Adrenal gland (tissue), 12 donors: ENCODE results near the gene NAB2. TPM values are rescaled to one million over a fixed set of nuclear protein-coding genes. Genes with fewer than 3 reads are reported as not detected.
A peak's percentile ranks its signal among the peaks of the same experiment; 100 is the strongest.
"Not testable (repeated sequence)": the region's sequence is repeated elsewhere in the genome, so short reads cannot be mapped to it uniquely, and the experiment has no call there.

ENCODE experiments used
- DNase-seq, 7 donors: peaks; one replicate each; pipeline ENCODE4 v3.0.0-alpha.2; 2019 to 2020
- H3K27ac ChIP-seq, 5 donors: fragments of 200-600 bp; sonication (generic) in 4 of 5; 1 replicate in 3 of 5; 2 replicates in 2 of 5; pipeline versions ENCODE4 v1.5.1 to v1.8.0; 2016 to 2020; ENCODE audit warnings: mild to moderate bottlenecking in 1 of 5
- H3K27me3 ChIP-seq: fragments of 200-600 bp; 2 replicates; pipeline ENCODE4 v1.8.0; 2021
- H3K36me3 ChIP-seq, 2 donors: fragments of 200-600 bp; replicated peaks in 1 of 2; 1 replicate in 1 of 2; 2 replicates in 1 of 2; pipeline versions ENCODE4 v1.5.1 to v1.8.0; 2018 to 2022
- H3K4me1 ChIP-seq, 2 donors: fragments of 200-600 bp; replicated peaks in 1 of 2; 1 replicate in 1 of 2; 2 replicates in 1 of 2; pipeline versions ENCODE4 v1.5.1 to v1.8.0; 2018 to 2021
- H3K4me3 ChIP-seq, 4 donors: fragments of 200-600 bp; sonication (generic) in 3 of 4; one replicate each; pipeline ENCODE4 v1.5.1; 2016 to 2018
- H3K9me3 ChIP-seq, 3 donors: fragments of 200-600 bp; sonication (generic) in 1 of 3; replicated peaks in 1 of 3; 1 replicate in 2 of 3; 2 replicates in 1 of 3; pipeline versions ENCODE4 v1.5.1 to v1.8.0; 2016 to 2021
- POLR2A ChIP-seq, 2 donors: fragments of 450-650 bp; IDR thresholded peaks; one replicate each; pipeline ENCODE4 v1.6.1; 2017; ENCODE audit warnings: antibody characterized with exemption in 2 of 2, mild to moderate bottlenecking in 2 of 2, moderate library complexity in 1 of 2
- WGBS, 4 donors: extraction: QIAGEN DNeasy Blood & Tissue Kit in 2 of 4; methylation state at CpG; one replicate each; pipeline versions ENCODE4 v1.1.5 to v1.1.7; 2013 to 2017; 5-methylcytosine and 5-hydroxymethylcytosine counted together
- intact Hi-C, 2 donors: fragments of 100-400 bp; cut with DNase I; formaldehyde crosslinking; loops; one replicate each; pipeline versions ENCODE4 v1.14.1 to v1.15.0; 2022 to 2023
- polyA plus RNA-seq, 3 donors: library from polyadenylated mRNA; stranded (reverse); fragments of 200-250 nt in 2 of 3; fragments of 350-450 nt in 1 of 3; fragmentation: Illumina TruSeq in 1 of 3; extraction: RNeasy Lipid Tissue Mini Kit (QIAGEN cat#74804) in 1 of 3; gene quantifications; one replicate each; pipeline ENCODE4 v1.2.3, GENCODE V29; 2013 to 2014
- total RNA-seq, 9 donors: library from RNA; depleted of rRNA in 4 of 9; stranded (reverse); fragments of >200 nt in 4 of 9; fragments of 120-200 nt in 1 of 9; fragmentation: NEBNext Ultra II Directional in 1 of 9; extraction: Animal tissue kit (Norgen Biotek cat#: 25700) in 1 of 9; gene quantifications; one replicate each; pipeline versions ENCODE4 v1.1.0 to v1.2.4, GENCODE V29; 2013 to 2023
- TF ChIP-seq, protein P1 (sequence below), 6 experiments: fragments of 450-650 bp in 4 of 6; fragments of 200-600 bp in 2 of 6; sonication (generic) in 1 of 6; IDR thresholded peaks; 1 replicate in 5 of 6; 2 replicates in 1 of 6; pipeline versions ENCODE4 v1.5.1 to v1.8.0; 2016 to 2021; ENCODE audit warnings: antibody characterized with exemption in 6 of 6, mild to moderate bottlenecking in 2 of 6, moderate library complexity in 1 of 6
- donor health status: healthy with polysubstance abuse.
- donor health status: Bipolar disorder and iron deficiency.
- donor health status: DM: yes; HTN: yes; CAD: no.
- donor health status: DM: no; HTN: no; CAD: no.
- donor health status: DM: no; HTN: no; CAD: no.
- donor health status: DM: yes; HTN: yes; CAD: no.

NAB2 gene
- total and polyA plus RNA-seq, 12 donors = 9.4 to 64.6 (median 18.7) TPM

DNA sequence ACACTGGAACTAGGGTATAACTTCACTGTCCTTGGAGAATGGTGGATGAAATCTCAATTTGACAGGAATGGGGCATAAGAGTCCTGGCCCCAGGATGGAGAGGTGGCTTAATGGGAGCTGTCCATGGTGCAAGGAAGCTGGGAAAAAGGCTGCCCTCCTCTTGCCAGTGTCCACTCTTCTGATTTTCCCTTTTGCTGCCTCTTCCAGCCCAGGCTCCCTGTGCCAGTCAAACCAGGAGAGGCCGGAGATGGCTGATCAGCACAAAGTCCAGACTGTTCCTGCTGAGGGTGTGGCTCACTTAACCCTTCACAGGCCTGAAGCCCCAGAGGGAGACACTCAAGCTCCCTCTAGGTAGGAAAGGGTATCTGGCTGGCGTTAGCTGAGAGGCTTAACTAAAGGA is 39.0 kb upstream of the NAB2 start, which contains the start of gene MYO1A:
Gene MYO1A (minus strand): TSS at position 240 of the 400 bp plus-strand sequence. CDS start 1,806 bp downstream, outside the sequence.
- H3K4me1 ChIP-seq = no peaks in the 10 kb centered on the region
- H3K27ac ChIP-seq = no peak within 1 kb of the TSS
- no peak for TF ChIP-seq POLR2A (IDR thresholded peaks at IDR 0.05)
- TF ChIP-seq, protein P1, sequence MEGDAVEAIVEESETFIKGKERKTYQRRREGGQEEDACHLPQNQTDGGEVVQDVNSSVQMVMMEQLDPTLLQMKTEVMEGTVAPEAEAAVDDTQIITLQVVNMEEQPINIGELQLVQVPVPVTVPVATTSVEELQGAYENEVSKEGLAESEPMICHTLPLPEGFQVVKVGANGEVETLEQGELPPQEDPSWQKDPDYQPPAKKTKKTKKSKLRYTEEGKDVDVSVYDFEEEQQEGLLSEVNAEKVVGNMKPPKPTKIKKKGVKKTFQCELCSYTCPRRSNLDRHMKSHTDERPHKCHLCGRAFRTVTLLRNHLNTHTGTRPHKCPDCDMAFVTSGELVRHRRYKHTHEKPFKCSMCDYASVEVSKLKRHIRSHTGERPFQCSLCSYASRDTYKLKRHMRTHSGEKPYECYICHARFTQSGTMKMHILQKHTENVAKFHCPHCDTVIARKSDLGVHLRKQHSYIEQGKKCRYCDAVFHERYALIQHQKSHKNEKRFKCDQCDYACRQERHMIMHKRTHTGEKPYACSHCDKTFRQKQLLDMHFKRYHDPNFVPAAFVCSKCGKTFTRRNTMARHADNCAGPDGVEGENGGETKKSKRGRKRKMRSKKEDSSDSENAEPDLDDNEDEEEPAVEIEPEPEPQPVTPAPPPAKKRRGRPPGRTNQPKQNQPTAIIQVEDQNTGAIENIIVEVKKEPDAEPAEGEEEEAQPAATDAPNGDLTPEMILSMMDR (IDR thresholded peaks at IDR 0.05) = no peak
- H3K9me3 ChIP-seq = no peaks in the 10 kb centered on the region
- intact Hi-C loops = no loop called here
- no peak within 1 kb of the TSS for H3K4me3 ChIP-seq
- no peak for DNase-seq
- WGBS, 4 donors = 70 to 82% (median 78%) methylated on average over 2 of the region's 2 CpGs
- no peaks in the 10 kb centered on the region for H3K36me3 ChIP-seq
- H3K27me3 ChIP-seq = no peaks in the 10 kb centered on the region

DNA sequence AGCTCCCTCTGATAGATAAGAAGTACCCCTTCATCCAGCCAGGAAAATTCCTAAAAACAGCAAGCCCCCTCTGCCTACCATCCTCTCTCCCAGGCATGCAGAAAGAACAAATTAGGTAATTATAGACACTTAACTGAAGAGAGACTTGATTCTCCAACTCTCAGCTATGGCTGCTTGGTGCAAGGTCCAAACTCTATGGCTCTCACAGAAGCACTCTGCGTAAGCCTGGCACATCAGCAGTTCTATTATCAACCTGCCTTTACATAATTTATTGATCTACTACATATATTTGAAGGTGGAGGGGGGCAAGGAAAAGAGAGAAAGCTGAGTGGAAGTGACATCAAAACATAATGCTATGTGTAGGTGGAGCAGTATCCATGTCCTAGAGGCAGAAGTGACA is 37.9 kb upstream of the NAB2 start:
- no peaks in the 10 kb centered on the region for H3K9me3 ChIP-seq
- H3K27me3 ChIP-seq = no peaks in the 10 kb centered on the region
- H3K4me1 ChIP-seq = no peaks in the 10 kb centered on the region
- TF ChIP-seq, protein P1 (IDR thresholded peaks at IDR 0.05) = no peak
- no peak for TF ChIP-seq POLR2A (IDR thresholded peaks at IDR 0.05)
- no peak overlapping the region for H3K27ac ChIP-seq
- no peak for DNase-seq
- no peak overlapping the region for H3K4me3 ChIP-seq
- WGBS, 4 donors = 89 to 100% (median 97%) methylated on average over 1 of the region's 1 CpG
- intact Hi-C loops = no loop called here
- no peaks in the 10 kb centered on the region for H3K36me3 ChIP-seq

DNA sequence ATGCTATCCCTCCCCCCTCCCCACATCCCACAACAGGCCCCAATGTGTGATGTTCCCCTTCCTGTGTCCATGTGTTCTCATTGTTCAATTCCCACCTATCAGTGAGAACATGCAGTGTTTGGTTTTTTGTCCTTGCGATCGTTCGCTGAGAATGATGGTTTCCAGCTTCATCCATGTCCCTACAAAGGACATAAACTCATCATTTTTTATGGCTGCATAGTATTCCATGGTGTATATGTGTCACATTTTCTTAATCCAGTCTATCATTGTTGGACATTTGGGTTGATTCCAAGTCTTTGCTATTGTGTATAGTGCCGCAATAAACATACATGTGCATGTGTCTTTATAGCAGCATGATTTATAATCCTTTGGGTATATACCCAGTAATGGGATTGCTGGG is 35.8 kb upstream of the NAB2 start:
- H3K9me3 ChIP-seq, H3K36me3 ChIP-seq, intact Hi-C loops, H3K27ac ChIP-seq, H3K4me1 ChIP-seq, H3K27me3 ChIP-seq, H3K4me3 ChIP-seq: not testable (repeated sequence)
- WGBS, 4 donors = 97 to 100% (median 98%) methylated on average over 4 of the region's 4 CpGs
- peak in 1 of 7 donors; percentile 4 for DNase-seq

DNA sequence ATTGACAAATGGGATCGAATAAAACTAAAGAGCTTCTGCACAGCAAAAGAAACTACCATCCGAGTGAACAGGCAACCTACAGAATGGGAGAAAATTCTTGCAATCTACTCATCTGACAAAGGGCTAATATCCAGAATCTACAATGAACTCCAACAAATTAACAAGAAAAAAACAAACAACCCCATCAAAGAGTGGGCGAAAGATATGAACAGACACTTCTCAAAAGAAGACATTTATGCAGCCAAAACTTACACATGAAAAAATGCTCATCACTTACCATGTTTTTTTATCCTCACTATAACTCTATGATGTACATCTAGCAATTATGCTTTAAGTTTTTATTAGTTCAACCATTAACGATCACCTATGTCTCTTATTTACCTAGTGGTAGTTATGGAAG is 35.0 kb upstream of the NAB2 start:
- intact Hi-C loops, H3K27me3 ChIP-seq, H3K4me3 ChIP-seq, DNase-seq, H3K4me1 ChIP-seq, H3K9me3 ChIP-seq, H3K27ac ChIP-seq, H3K36me3 ChIP-seq: not testable (repeated sequence)
- WGBS, 4 donors = 94 to 98% (median 96%) methylated on average over 4 of the region's 4 CpGs

DNA sequence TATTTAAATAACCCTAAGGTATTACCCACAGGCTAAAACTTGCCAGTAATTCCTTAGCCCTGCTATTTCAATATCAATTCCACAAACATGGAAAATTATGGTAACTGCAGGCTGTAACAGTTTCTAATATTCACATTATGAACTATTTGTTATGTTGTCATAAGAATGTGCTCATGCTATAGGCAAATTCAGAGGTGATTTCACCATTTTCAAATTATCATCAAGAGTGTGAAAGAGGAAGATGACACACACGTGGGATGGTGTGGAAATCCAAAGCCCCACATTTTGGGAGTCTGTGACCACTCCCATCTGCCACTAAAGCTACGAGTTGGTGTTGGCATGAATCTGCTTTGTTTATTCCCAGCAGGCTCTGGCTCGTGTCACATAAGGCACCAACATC is 33.1 kb upstream of the NAB2 start:
- H3K4me3 ChIP-seq = no peak overlapping the region
- TF ChIP-seq POLR2A (IDR thresholded peaks at IDR 0.05) = no peak
- TF ChIP-seq, protein P1 (IDR thresholded peaks at IDR 0.05) = no peak
- no peaks in the 10 kb centered on the region for H3K9me3 ChIP-seq
- peak overlapping the region in 1 of 5 donors; percentile 75 for H3K27ac ChIP-seq
- intact Hi-C loops = loop anchor here in 1 of 2 donors (5.0 kb wide), 1 partner anchor 44 kb away; no protein-coding TSS in a partner anchor
- H3K27me3 ChIP-seq = no peaks in the 10 kb centered on the region
- 62 to 70% (median 68%) methylated on average over 3 of the region's 3 CpGs for WGBS, 4 donors
- no peaks in the 10 kb centered on the region for H3K4me1 ChIP-seq
- peak in 1 of 7 donors; percentile 46 for DNase-seq
- peaks cover 0 to 15% of the 10 kb centered on the region in 2 donors for H3K36me3 ChIP-seq
